H9 (cell line): ENCODE measurements around the gene ZBP1. TPM values are rescaled to one million over a fixed set of nuclear protein-coding genes. Genes with fewer than 3 reads are reported as not detected.

Experiments used
- DNase-seq: peaks from one replicate; pipeline ENCODE4 v3.0.0-alpha.2; 2017
- H2AFZ ChIP-seq: one replicate; pipeline ENCODE4 v1.6.1; 2013; ENCODE audit warnings: mild to moderate bottlenecking, low read length, control low read depth, moderate library complexity
- H2AK5ac ChIP-seq: 2 replicates; pipeline ENCODE4 v1.6.1; 2013; ENCODE audit warnings: low read length, control low read depth, mixed read lengths; ENCODE audit not compliant: insufficient read length
- H2BK120ac ChIP-seq: one replicate; pipeline ENCODE4 v1.6.1; 2013; ENCODE audit warnings: low read depth, mild to moderate bottlenecking, low read length, control low read depth, inconsistent platforms; ENCODE audit not compliant: poor library complexity, severe bottlenecking
- H2BK12ac ChIP-seq: 2 replicates; pipeline ENCODE4 v1.6.1; 2013; ENCODE audit warnings: low read length, control low read depth, mixed read lengths, low read depth; ENCODE audit not compliant: insufficient read length
- H2BK15ac ChIP-seq: 2 replicates; pipeline ENCODE4 v1.6.1; 2013; ENCODE audit warnings: low read depth, low read length, control low read depth
- H2BK20ac ChIP-seq: one replicate; pipeline ENCODE4 v1.6.1; 2013; ENCODE audit warnings: low read depth, mild to moderate bottlenecking, low read length, control low read depth, inconsistent platforms; ENCODE audit not compliant: poor library complexity, severe bottlenecking
- H2BK5ac ChIP-seq: 2 replicates; pipeline ENCODE4 v1.6.1; 2013; ENCODE audit warnings: low read length, control low read depth, mixed read lengths; ENCODE audit not compliant: insufficient read length
- H3K14ac ChIP-seq: 2 replicates; pipeline ENCODE4 v1.6.1; 2013; ENCODE audit warnings: low read length, control low read depth; ENCODE audit not compliant: insufficient read depth
- H3K18ac ChIP-seq: 2 replicates; pipeline ENCODE4 v1.6.1; 2013; ENCODE audit warnings: low read depth, mild to moderate bottlenecking, mixed read lengths, low read length, control low read depth; ENCODE audit not compliant: insufficient read length
- H3K23ac ChIP-seq: 2 replicates; pipeline ENCODE4 v1.6.1; 2013; ENCODE audit warnings: low read length, control low read depth, mixed read lengths, low read depth; ENCODE audit not compliant: insufficient read length
- H3K23me2 ChIP-seq: 2 replicates; pipeline ENCODE4 v1.6.1; 2013; ENCODE audit warnings: low read depth, mild to moderate bottlenecking, mixed read lengths, low read length, control low read depth; ENCODE audit not compliant: insufficient read length, poor library complexity, severe bottlenecking
- H3K27ac ChIP-seq: 2 replicates; pipeline ENCODE4 v1.5.1; 2013; ENCODE audit warnings: low read length, control low read depth, mixed read lengths, low read depth; ENCODE audit not compliant: insufficient read length
- H3K27me3 ChIP-seq: 2 replicates; pipeline ENCODE4 v1.6.1; 2013; ENCODE audit warnings: low read length, control low read depth, inconsistent platforms; ENCODE audit not compliant: insufficient read depth
- H3K4ac ChIP-seq: 2 replicates; pipeline ENCODE4 v1.6.1; 2013; ENCODE audit warnings: low read depth, mild to moderate bottlenecking, control low read depth, inconsistent platforms, low read length, moderate library complexity
- H3K4me1 ChIP-seq: 2 replicates; pipeline ENCODE4 v1.6.1; 2013; ENCODE audit warnings: low read length, control low read depth, inconsistent platforms; ENCODE audit not compliant: insufficient read depth
- H3K4me2 ChIP-seq: 2 replicates; pipeline ENCODE4 v1.6.1; 2013; ENCODE audit warnings: low read length, control low read depth, mixed read lengths; ENCODE audit not compliant: insufficient read length, insufficient read depth
- H3K56ac ChIP-seq: 2 replicates; pipeline ENCODE4 v1.6.1; 2013; ENCODE audit warnings: low read depth, mild to moderate bottlenecking, mixed read lengths, low read length, control low read depth; ENCODE audit not compliant: insufficient read length
- H3K79me1 ChIP-seq: 2 replicates; pipeline ENCODE4 v1.6.1; 2013; ENCODE audit warnings: low read depth, mild to moderate bottlenecking, moderate library complexity, low read length, control low read depth, inconsistent platforms; ENCODE audit not compliant: insufficient read depth, poor library complexity, severe bottlenecking
- H3K79me2 ChIP-seq: 2 replicates; pipeline ENCODE4 v1.6.1; 2013; ENCODE audit warnings: low read length, control low read depth, inconsistent platforms; ENCODE audit not compliant: insufficient read depth
- H3K9ac ChIP-seq: 2 replicates; pipeline ENCODE4 v1.6.1; 2013; ENCODE audit warnings: low read length, control low read depth, mixed read lengths; ENCODE audit not compliant: insufficient read length; ENCODE audit errors: extremely low read depth
- H3K9me3 ChIP-seq: one replicate; pipeline ENCODE4 v1.6.1; 2013; ENCODE audit warnings: low read depth, low read length, inconsistent platforms; ENCODE audit not compliant: control insufficient read depth
- H3T11ph ChIP-seq: one replicate; pipeline ENCODE4 v1.6.1; 2013; ENCODE audit warnings: mild to moderate bottlenecking, low read length, control low read depth, inconsistent platforms
- H4K20me1 ChIP-seq: one replicate; pipeline ENCODE4 v1.6.1; 2013; ENCODE audit not compliant: control insufficient read depth, insufficient read length, insufficient read depth
- H4K5ac ChIP-seq: 2 replicates; pipeline ENCODE4 v1.6.1; 2013; ENCODE audit warnings: low read depth, mild to moderate bottlenecking, mixed read lengths, low read length, control low read depth; ENCODE audit not compliant: insufficient read length
- H4K8ac ChIP-seq: replicated peaks from 2 replicates; pipeline ENCODE4 v1.6.1; 2013; ENCODE audit warnings: low read length, control low read depth, mixed read lengths, low read depth; ENCODE audit not compliant: insufficient read length
- H4K91ac ChIP-seq: 2 replicates; pipeline ENCODE4 v1.6.1; 2013; ENCODE audit warnings: low read depth, mild to moderate bottlenecking, moderate library complexity, mixed read lengths, low read length, control low read depth; ENCODE audit not compliant: insufficient read length
- H3K27ac Mint-ChIP-seq, 3 experiments: 2 replicates in 2 of 3; 3 replicates in 1 of 3; pipeline ENCODE4 v1.8.0; 2020 to 2021; ENCODE audit warnings: mixed read lengths in 3 of 3, mild to moderate bottlenecking in 1 of 3, moderate library complexity in 1 of 3
- H3K27me3 Mint-ChIP-seq: 2 replicates; pipeline ENCODE4 v1.8.0; 2021; ENCODE audit warnings: low read depth, mild to moderate bottlenecking, moderate library complexity, mixed read lengths
- H3K36me3 Mint-ChIP-seq, 3 experiments: 2 replicates in 2 of 3; 3 replicates in 1 of 3; pipeline ENCODE4 v1.8.0; 2020 to 2021; ENCODE audit warnings: low read depth in 3 of 3, mixed read lengths in 3 of 3; ENCODE audit not compliant: insufficient read depth in 1 of 3
- H3K4me1 Mint-ChIP-seq, 2 experiments: 2 replicates each; pipeline ENCODE4 v1.8.0; 2020; ENCODE audit warnings: mixed read lengths in 2 of 2
- H3K4me3 Mint-ChIP-seq, 2 experiments: 2 replicates in 1 of 2; 3 replicates in 1 of 2; pipeline ENCODE4 v1.8.0; 2020 to 2021; ENCODE audit warnings: mild to moderate bottlenecking in 2 of 2, mixed read lengths in 2 of 2, moderate library complexity in 1 of 2
- H3K9me3 Mint-ChIP-seq, 2 experiments: 2 replicates in 1 of 2; 3 replicates in 1 of 2; pipeline ENCODE4 v1.8.0; 2020; ENCODE audit warnings: mild to moderate bottlenecking in 2 of 2, mixed read lengths in 2 of 2, moderate library complexity in 1 of 2
- CTCF ChIP-seq: fragments of 200-600 bp; sonication (generic); conservative IDR thresholded peaks from 3 replicates; pipeline ENCODE4 v1.8.0; 2021; ENCODE audit warnings: antibody characterized with exemption, mild to moderate bottlenecking
- WGBS: extraction: QIAGEN DNeasy Blood & Tissue Kit; methylation state at CpG from one replicate; pipeline ENCODE4 v1.1.7; 2013; ENCODE audit warnings: missing lambda C conversion rate, low lambda C conversion rate, mixed read lengths; ENCODE audit not compliant: insufficient read length; ENCODE audit errors: extremely low coverage; 5-methylcytosine and 5-hydroxymethylcytosine counted together
- long read RNA-seq: library from polyadenylated mRNA; unstranded; transcript quantifications from one replicate; pipeline ENCODE4 v2.0.0, GENCODE V29; 2020
- total RNA-seq: library from RNA; stranded (reverse); gene quantifications from 2 replicates; pipeline ENCODE4 v1.2.1, GENCODE V29; 2021

ZBP1 gene
- not detected in 2 replicates for total RNA-seq
- long read RNA-seq: 0 reads

GRCh38 chr20:57620274-57620990, at the start of gene ZBP1:
TSS of gene ZBP1 (minus strand) at chr20:57620426. CDS start at chr20:57620295, 131 bp downstream.
- H3K4ac ChIP-seq: no peak within 1 kb of the TSS
- H3K18ac ChIP-seq: no peak within 1 kb of the TSS
- H3K4me1 ChIP-seq: no peaks in the 10 kb centered on the region
- no peak for DNase-seq
- H3K4me2 ChIP-seq: no peak within 1 kb of the TSS
- no peak within 1 kb of the TSS for H4K91ac ChIP-seq
- H2BK5ac ChIP-seq: no peak within 1 kb of the TSS
- H3K27me3 ChIP-seq: no peaks in the 10 kb centered on the region
- no peaks in the 10 kb centered on the region for H3K9me3 ChIP-seq
- H3K14ac ChIP-seq: no peak within 1 kb of the TSS
- no peak within 1 kb of the TSS for H3K27ac ChIP-seq
- H3K79me2 ChIP-seq: no peaks in the 10 kb centered on the region
- H4K20me1 ChIP-seq: peaks cover 3% of the 10 kb centered on the region
- no peak within 1 kb of the TSS for H2BK12ac ChIP-seq
- H3K9ac ChIP-seq: no peak within 1 kb of the TSS
- no peaks in the 10 kb centered on the region for H3K79me1 ChIP-seq
- H2BK20ac ChIP-seq: no peak within 1 kb of the TSS
- no peaks in the 10 kb centered on the region for H3K23me2 ChIP-seq
- no peak within 1 kb of the TSS for H3K56ac ChIP-seq
- Mint-ChIP-seq H3K4me1 (peaks cover 0 to 3% of the 10 kb centered on the region in 2 experiments; a peak in 1 of 4 replicates), H3K4me3 (no peak within 1 kb of the TSS), H3K9me3 (peaks cover 2 to 6% of the 10 kb centered on the region in 2 experiments; a peak in 3 of 5 replicates), H3K36me3 (no peaks in the 10 kb centered on the region), H3K27me3 (peaks cover 11% of the 10 kb centered on the region), H3K27ac (no peak within 1 kb of the TSS; a peak in 1 of 7 replicates)
- H4K5ac ChIP-seq: no peak within 1 kb of the TSS
- no peak within 1 kb of the TSS for H4K8ac ChIP-seq
- H2BK120ac ChIP-seq: no peak within 1 kb of the TSS
- H2AK5ac ChIP-seq: no peak within 1 kb of the TSS
- H2BK15ac ChIP-seq: no peak within 1 kb of the TSS
- no peak within 1 kb of the TSS for H3T11ph ChIP-seq
- no peak within 1 kb of the TSS for H3K23ac ChIP-seq
- WGBS: no CpG with 5 or more reads among the region's 18 CpGs
- TF ChIP-seq CTCF: no peak
- H2AFZ ChIP-seq: no peak within 1 kb of the TSS
